GM12864 (cell line): Measurements from ENCODE around the gene DGKD.

Experiments used
- DNase-seq: peaks from one replicate; pipeline ENCODE4 v3.0.0-alpha.2; 2011; ENCODE audit warnings: low read depth
- H3K4me3 ChIP-seq: 2 replicates; pipeline ENCODE4 v1.5.1; 2011; ENCODE audit warnings: mild to moderate bottlenecking, low read depth, low read length, control low read depth
- TF ChIP-seq, protein P1 (sequence below): IDR thresholded peaks from 2 replicates; pipeline ENCODE4 v1.5.1; 2011; ENCODE audit warnings: low read depth, mild to moderate bottlenecking, moderate library complexity, low read length, control low read depth, inconsistent platforms; ENCODE audit errors: missing control alignments

The DGKD gene

GRCh38 chr2:233468741-233469110 lies 114.4 kb downstream of the DGKD start:
- DNase-seq: no peak
- TF ChIP-seq, protein P1, sequence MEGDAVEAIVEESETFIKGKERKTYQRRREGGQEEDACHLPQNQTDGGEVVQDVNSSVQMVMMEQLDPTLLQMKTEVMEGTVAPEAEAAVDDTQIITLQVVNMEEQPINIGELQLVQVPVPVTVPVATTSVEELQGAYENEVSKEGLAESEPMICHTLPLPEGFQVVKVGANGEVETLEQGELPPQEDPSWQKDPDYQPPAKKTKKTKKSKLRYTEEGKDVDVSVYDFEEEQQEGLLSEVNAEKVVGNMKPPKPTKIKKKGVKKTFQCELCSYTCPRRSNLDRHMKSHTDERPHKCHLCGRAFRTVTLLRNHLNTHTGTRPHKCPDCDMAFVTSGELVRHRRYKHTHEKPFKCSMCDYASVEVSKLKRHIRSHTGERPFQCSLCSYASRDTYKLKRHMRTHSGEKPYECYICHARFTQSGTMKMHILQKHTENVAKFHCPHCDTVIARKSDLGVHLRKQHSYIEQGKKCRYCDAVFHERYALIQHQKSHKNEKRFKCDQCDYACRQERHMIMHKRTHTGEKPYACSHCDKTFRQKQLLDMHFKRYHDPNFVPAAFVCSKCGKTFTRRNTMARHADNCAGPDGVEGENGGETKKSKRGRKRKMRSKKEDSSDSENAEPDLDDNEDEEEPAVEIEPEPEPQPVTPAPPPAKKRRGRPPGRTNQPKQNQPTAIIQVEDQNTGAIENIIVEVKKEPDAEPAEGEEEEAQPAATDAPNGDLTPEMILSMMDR: no peak
- H3K4me3 ChIP-seq: no peak overlapping the region

DNA sequence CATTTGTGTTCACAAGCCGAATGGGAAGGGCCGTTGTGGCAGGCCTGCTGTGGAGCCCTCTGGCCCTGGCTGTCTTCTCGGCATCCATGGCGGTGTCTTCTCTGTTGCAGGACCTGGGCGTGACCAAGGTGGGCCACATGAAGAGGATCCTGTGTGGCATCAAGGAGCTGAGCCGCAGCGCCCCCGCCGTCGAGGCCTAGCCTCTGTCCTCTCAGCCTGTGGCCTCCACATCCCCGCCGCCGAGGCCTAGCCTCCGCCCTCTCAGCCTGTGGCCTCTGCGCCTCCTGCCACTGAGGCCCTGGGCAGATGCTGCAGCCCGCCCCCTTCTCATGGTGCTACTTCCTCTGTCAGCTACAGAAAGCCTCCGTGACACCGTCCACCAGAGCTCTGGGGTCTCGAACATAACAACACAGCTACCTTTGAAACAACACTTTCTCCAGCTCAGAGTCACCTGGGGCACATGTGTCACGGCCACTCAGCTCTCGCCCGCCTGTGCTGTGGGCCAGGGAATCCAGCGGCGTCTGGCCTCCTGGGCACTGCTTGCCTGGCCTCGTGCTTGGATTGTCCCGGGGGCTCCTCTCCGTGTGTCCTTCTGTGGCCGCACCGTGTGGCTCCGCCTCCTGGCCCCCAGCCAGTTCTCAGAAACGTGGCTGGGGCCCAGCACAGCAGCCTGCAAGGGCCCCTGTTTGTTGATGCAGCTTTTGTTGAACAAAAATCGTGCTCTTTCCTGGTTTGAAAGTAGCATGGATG lies 115.1 kb downstream of the DGKD start:
- TF ChIP-seq, protein P1: no peak
- no peak for DNase-seq
- no peak overlapping the region for H3K4me3 ChIP-seq

- H3K4me3 ChIP-seq: no peak overlapping the region
- no peak for DNase-seq
- TF ChIP-seq, protein P1: no peak
Observed at GRCh38 chr2:233470011-233470687, 115.9 kb downstream of the DGKD start.

- no peak overlapping the region for H3K4me3 ChIP-seq
- TF ChIP-seq, protein P1: no peak
- no peak for DNase-seq
Observed at GRCh38 chr2:233470839-233471238, 116.5 kb downstream of the DGKD start.

- TF ChIP-seq, protein P1: no peak
- no peak overlapping the region for H3K4me3 ChIP-seq
- no peak for DNase-seq
Observed at GRCh38 chr2:233471291-233472035, 117.2 kb downstream of the DGKD start.

DNA sequence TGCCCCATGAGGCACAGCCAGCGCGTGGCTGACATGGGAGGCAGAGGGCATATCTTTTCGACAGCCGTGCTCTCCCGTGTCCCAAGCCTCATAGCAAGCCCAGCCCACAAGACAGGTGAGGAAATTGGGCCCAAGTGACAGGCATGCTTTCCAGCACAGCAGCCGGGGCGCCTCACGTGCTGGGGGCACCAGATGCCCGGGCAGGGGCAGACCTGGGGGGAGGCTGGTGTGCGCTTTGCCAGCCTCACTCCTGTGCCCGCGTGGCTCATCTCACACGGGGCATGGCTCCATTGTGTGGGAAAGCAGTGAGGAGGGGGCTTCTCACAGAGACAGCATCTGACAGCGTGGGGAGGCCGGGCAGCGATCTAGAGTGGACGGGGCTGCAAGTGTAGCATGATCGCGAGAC lies 119.1 kb downstream of the DGKD start:
- TF ChIP-seq, protein P1: no peak
- DNase-seq: no peak
- H3K4me3 ChIP-seq: no peak overlapping the region
